Hypothalamus (tissue), 51 donors: ENCODE measurements around the gene GAGE10.
"Not testable (repeated sequence)": the region's sequence is repeated elsewhere in the genome, so short reads cannot be mapped to it uniquely, and the experiment has no call there.

Experiments used
- DNase-seq, 51 donors: peaks; one replicate each; lab custom pipeline; 2025; lab: John Stamatoyannopoulos, UW

The GAGE10 gene

DNA sequence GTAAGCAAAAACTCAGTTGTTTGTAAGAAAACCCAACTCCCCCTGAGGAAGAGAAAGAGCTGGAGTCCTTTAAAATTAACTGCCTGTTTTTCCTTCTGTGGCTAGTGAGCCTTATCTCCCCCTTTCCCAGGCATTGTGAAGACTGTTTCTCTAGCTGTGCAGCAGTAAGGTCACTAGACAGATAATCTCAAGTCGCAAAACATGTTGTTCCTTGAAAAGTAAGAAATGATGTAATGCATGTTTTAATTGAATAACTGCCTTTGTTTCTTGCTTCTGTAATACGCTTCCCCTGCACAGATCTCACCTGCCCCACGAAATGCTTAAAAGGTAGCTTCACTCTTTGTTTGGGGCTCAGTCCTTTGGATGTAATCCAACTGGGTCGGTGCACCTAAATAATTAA lies 12.6 kb downstream of the GAGE10 start:
- no peak for DNase-seq

DNA sequence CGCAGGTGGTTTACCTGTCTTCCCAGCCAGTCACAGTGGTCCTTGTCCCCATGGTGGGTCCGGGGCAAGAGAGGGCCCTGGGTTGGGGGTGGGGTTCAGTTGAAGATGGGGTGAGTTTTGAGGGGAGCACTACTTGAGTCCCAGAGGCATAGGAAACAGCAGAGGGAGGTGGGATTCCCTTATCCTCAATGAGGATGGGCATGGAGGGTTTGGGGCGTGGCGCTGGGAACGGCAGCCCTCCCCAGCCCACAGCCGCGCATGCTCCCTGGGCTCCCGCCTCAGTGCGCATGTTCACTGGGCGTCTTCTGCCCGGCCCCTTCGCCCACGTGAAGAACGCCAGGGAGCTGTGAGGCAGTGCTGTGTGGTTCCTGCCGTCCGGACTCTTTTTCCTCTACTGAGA lies 18.3 kb downstream of the GAGE10 start, which contains the start of gene GAGE12J:
Gene GAGE12J, plus strand, starts transcription at position 301 of the 400 bp plus-strand sequence. CDS start 1,157 bp downstream, outside the sequence.
- DNase-seq, result not testable (repeated sequence)

DNA sequence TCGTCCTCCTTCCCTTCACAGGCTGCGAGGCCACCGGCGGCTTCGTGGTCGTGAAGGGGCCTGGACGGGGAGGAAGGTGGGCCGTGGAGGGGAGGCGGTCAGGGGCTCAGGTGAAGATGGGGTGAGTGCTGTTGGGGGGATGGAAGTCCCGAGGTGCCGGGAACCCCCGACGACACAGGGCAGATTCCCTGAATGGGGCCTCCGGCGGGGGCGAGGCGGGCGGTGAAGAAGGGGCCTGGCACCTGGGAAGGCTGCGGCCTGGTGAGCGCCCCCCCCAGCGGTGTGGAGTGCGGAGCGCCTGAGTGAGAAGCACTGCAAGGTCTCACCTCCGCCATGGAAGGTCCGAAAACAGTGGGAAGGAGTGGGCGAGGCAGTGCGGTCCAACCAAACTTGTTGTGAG lies 18.8 kb downstream of the GAGE10 start:
- DNase-seq, result not testable (repeated sequence)

DNA sequence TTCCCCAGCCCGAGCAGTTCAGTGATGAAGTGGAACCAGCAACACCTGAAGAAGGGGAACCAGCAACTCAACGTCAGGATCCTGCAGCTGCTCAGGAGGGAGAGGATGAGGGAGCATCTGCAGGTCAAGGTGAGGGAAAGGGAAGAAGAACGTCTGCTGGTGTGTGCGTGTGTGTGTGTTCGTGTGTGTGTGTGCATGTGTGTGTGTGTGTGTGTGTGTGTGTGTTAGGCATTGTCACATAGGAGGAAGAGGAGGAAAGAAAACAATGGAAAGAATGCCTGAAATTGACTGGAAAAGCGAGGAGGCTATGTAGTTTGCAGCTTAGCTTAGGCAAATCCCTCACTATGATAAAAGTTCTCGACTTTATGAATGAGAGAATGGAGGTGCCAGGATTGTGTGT lies 20.3 kb downstream of the GAGE10 start:
- DNase-seq, result not testable (repeated sequence)

DNA sequence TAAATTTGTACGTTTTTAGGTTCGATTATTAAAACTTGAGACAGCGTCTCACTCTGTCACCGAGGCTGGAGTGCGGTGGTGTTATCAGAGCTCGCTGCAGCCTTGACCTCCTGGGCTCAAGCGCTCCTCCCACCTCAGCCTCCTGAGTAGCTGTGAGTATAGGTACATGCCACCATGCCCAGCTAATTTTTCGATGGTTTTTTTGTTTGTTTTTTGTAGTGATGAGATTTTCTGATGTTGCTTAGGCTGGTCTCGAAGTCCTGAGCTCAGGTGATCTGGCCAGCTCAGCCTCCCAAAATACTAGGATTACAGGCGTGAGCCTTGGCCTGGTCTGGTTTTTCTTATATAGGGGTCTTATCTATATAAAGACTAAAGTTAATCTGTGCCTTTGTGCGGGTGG lies 27.0 kb downstream of the GAGE10 start:
- DNase-seq, result not testable (repeated sequence)

DNA sequence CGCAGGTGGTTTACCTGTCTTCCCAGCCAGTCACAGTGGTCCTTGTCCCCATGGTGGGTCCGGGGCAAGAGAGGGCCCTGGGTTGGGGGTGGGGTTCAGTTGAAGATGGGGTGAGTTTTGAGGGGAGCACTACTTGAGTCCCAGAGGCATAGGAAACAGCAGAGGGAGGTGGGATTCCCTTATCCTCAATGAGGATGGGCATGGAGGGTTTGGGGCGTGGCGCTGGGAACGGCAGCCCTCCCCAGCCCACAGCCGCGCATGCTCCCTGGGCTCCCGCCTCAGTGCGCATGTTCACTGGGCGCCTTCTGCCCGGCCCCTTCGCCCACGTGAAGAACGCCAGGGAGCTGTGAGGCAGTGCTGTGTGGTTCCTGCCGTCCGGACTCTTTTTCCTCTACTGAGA lies 27.8 kb downstream of the GAGE10 start, which contains the start of gene GAGE13:
Gene GAGE13, plus strand, starts transcription at position 301 of the 400 bp plus-strand sequence. CDS start 1,156 bp downstream, outside the sequence.
- DNase-seq, result not testable (repeated sequence)

DNA sequence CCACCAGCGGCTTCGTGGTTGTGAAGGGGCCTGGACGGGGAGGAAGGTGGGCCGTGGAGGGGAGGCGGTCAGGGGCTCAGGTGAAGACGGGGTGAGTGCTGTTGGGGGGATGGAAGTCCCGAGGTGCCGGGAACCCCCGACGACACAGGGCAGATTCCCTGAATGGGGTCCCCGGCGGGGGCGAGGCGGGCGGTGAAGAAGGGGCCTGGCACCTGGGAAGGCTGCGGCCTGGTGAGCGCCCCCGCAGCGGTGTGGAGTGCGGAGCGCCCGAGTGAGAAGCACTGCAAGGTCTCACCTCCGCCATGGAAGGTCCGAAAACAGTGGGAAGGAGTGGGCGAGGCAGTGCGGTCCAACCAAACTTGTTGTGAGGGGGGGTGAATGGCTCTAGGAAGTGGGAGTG lies 28.4 kb downstream of the GAGE10 start:
- DNase-seq, result not testable (repeated sequence)

DNA sequence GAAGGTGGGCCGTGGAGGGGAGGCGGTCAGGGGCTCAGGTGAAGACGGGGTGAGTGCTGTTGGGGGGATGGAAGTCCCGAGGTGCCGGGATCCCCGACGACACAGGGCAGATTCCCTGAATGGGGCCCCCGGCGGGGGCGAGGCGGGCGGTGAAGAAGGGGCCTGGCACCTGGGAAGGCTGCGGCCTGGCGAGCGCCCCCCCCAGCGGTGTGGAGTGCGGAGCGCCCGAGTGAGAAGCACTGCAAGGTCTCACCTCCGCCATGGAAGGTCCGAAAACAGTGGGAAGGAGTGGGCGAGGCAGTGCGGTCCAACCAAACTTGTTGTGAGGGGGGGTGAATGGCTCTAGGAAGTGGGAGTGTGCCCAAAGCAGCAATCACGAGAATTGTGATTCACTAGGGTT lies 38.0 kb downstream of the GAGE10 start:
- DNase-seq, result not testable (repeated sequence)

DNA sequence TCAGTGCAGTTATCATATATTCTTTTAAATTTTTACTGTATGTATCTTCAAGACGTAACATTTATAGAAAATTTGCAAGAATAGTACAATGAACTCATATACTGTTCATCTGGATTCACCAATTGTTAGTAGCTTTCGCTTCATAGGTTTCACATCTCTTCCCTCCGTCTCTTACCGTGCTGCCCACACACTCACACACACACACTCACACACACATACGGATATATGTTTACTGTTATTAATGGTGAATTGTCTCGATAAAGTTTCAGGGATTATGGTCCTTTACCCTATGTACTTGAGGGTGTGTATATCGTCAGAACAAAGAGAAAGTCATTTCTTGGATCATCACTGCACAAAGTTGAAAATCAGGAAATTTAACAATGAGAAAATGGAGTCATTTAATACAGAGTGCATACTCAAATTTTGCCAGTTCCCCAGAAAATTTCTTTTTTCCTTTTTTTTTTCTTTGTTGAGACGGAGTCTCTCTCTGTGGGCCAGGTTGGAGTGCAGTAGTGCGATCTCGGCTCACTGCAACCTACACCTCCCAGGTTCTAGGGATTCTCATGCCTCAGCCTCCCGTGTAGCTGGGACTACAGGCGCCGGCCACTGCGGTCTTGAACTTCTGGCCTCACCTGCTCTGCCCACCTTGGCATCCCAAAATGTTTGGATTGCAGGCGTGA lies 41.2 kb downstream of the GAGE10 start:
- DNase-seq, result not testable (repeated sequence)

DNA sequence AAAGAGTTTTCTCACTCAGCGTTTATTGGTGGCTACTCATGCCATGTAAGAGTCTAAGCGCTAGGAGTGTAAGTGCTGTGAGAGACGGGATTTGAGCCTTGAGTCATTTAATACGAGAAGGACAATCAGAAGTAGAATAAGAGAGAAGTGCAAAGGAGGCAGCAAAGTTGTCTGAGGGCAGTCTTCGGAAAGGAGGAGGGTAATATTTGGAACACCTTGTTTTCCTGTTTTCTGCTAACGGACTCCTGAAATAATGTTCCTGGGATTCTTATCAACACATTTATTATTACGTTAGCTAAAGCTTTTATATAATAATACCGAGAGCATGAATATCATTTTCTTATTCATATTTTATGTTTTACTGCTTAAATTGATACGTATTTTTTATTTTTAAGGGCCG lies 42.0 kb downstream of the GAGE10 start:
- DNase-seq, result not testable (repeated sequence)

DNA sequence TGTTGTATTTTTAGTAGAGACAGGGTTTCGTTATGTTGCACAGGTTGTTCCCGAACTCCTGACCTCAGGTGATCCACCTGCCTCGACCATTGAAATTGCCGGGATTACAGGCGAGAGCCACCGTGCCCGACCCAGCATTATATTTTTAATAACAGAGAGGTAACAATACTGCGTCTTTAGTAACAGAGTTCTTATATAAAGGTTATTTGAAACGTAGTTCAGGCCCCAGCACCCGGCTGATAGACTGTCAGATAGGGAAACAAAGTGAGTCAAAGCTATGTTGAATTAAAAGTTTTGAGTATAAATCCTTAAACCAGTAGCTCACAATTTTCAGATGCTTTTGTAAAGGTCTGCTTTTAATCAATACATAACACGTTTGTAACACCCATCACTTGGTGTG lies 42.7 kb downstream of the GAGE10 start:
- DNase-seq, result not testable (repeated sequence)
